ENCODE data around the gene MOCOS. TPM values are rescaled to one million over a fixed set of nuclear protein-coding genes. Genes with fewer than 3 reads are reported as not detected.

Gene MOCOS
- polyA plus RNA-seq, 1 donor (not counting 4 experiments of a cell fraction or from before 2014, with no cell fraction given), result 2.8 TPM

DNA sequence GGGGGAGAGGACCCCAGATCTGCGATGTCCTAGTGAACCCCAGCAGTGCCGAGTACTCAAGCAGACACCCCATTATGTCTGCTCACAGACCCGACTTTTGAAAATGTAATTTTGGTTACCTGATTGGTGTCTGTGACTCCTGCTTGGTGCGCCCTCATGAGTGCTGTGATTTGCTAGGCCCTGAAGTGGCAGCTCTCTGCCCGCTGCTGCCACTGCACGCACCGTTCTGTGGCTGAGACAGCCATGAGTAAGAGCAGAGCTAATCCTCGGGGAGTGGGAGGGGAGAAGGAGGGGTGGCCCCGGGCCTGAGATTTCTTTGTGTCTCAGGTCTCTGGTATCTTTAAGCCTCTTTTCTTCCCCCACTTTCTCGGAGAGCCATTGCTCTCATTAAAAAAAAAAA is 128.4 kb downstream of the MOCOS start:
- no peaks in the 10 kb centered on the region for H3K9me1 ChIP-seq (ENCODE audit: control insufficient read depth, extremely low read depth, insufficient read depth, low read length)
- no peak for TF ChIP-seq EZH2 (IDR thresholded peaks at IDR 0.05; ENCODE audit: low read length)
- TF ChIP-seq, protein P1, sequence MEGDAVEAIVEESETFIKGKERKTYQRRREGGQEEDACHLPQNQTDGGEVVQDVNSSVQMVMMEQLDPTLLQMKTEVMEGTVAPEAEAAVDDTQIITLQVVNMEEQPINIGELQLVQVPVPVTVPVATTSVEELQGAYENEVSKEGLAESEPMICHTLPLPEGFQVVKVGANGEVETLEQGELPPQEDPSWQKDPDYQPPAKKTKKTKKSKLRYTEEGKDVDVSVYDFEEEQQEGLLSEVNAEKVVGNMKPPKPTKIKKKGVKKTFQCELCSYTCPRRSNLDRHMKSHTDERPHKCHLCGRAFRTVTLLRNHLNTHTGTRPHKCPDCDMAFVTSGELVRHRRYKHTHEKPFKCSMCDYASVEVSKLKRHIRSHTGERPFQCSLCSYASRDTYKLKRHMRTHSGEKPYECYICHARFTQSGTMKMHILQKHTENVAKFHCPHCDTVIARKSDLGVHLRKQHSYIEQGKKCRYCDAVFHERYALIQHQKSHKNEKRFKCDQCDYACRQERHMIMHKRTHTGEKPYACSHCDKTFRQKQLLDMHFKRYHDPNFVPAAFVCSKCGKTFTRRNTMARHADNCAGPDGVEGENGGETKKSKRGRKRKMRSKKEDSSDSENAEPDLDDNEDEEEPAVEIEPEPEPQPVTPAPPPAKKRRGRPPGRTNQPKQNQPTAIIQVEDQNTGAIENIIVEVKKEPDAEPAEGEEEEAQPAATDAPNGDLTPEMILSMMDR (optimal IDR thresholded peaks at IDR 0.05 in 1 of 3, IDR thresholded peaks at IDR 0.05 in 1 of 3, conservative IDR thresholded peaks at IDR 0.05 in 1 of 3; ENCODE audit: extremely low read depth in 1 of 3, insufficient read depth in 2 of 3, low read length in 3 of 3), result no peak
- H3K79me2 ChIP-seq (ENCODE audit: control insufficient read depth, insufficient read depth, low read length), result peaks cover 4% of the 10 kb centered on the region
- dilution Hi-C loops (cut with MboI; ENCODE audit: extremely low pct_ligation_motif_present, low sequenced_read_pairs), result no loop called here
- no peak overlapping the region for H3K9ac ChIP-seq (ENCODE audit: control insufficient read depth, extremely low read depth, insufficient read depth, low read length)
- H3K36me3 ChIP-seq (ENCODE audit: control insufficient read depth in 2 of 2, extremely low read depth in 1 of 2, insufficient read depth in 2 of 2, low read length in 2 of 2), result no peaks in the 10 kb centered on the region
- no peaks in the 10 kb centered on the region for H4K20me1 ChIP-seq (ENCODE audit: control insufficient read depth, extremely low read depth, insufficient read depth, low read length)
- H3K4me3 ChIP-seq (ENCODE audit: control insufficient read depth in 2 of 3, extremely low read depth in 1 of 3, insufficient read depth in 2 of 3, low read depth in 1 of 3, low read length in 3 of 3), result no peak overlapping the region
- H3K4me1 ChIP-seq (ENCODE audit: control insufficient read depth, extremely low read depth, insufficient read depth, low read length), result peaks cover 32% of the 10 kb centered on the region
- H3K9me3 ChIP-seq (ENCODE audit: control insufficient read depth, low read depth, low read length), result no peaks in the 10 kb centered on the region
- no peaks in the 10 kb centered on the region for H3K27me3 ChIP-seq (ENCODE audit: control insufficient read depth, extremely low read depth, insufficient read depth, low read length)
- H2AFZ ChIP-seq (ENCODE audit: control insufficient read depth, low read length), result no peak overlapping the region
- FAIRE-seq (no peak), DNase-seq (ENCODE audit: low read depth, low spot score) (no peak)
- no peak overlapping the region for H3K4me2 ChIP-seq (ENCODE audit: control insufficient read depth, extremely low read depth, insufficient read depth, low read depth, low read length)
- H3K27ac ChIP-seq (ENCODE audit: control insufficient read depth, insufficient read depth, low read length), result no peak overlapping the region

DNA sequence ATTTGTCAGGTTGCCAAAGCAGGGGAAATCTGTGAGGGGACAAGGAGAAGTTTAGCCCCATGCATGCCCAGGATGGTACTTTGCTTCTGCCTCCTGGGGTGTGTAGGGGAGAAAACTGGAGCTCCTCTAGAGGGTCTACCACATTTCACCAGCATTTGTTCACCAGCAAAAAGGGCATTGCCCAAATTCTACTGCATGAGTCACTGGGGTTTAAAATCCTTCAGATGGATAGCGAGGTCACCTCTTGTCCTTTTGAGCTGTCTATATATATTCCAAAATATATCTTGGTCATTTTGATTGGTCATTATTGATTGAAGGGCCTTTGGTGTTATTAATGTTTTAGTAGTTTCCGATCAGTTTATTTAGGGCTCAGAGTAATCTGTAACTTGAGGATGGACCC is 128.9 kb downstream of the MOCOS start:
- H3K9ac ChIP-seq (ENCODE audit: control insufficient read depth, extremely low read depth, insufficient read depth, low read length), result no peak overlapping the region
- H4K20me1 ChIP-seq (ENCODE audit: control insufficient read depth, extremely low read depth, insufficient read depth, low read length), result no peaks in the 10 kb centered on the region
- H2AFZ ChIP-seq (ENCODE audit: control insufficient read depth, low read length), result no peak overlapping the region
- no peak overlapping the region for H3K27ac ChIP-seq (ENCODE audit: control insufficient read depth, insufficient read depth, low read length)
- H3K4me3 ChIP-seq (ENCODE audit: control insufficient read depth in 2 of 3, extremely low read depth in 1 of 3, insufficient read depth in 2 of 3, low read depth in 1 of 3, low read length in 3 of 3), result no peak overlapping the region
- H3K4me1 ChIP-seq (ENCODE audit: control insufficient read depth, extremely low read depth, insufficient read depth, low read length), result peaks cover 29% of the 10 kb centered on the region
- DNase-seq (ENCODE audit: low read depth, low spot score), result no peak
- dilution Hi-C loops (cut with MboI; ENCODE audit: extremely low pct_ligation_motif_present, low sequenced_read_pairs), result no loop called here
- H3K4me2 ChIP-seq (ENCODE audit: control insufficient read depth, extremely low read depth, insufficient read depth, low read depth, low read length), result no peak overlapping the region
- H3K9me1 ChIP-seq (ENCODE audit: control insufficient read depth, extremely low read depth, insufficient read depth, low read length), result no peaks in the 10 kb centered on the region
- TF ChIP-seq, protein P1 (optimal IDR thresholded peaks at IDR 0.05 in 1 of 3, IDR thresholded peaks at IDR 0.05 in 1 of 3, conservative IDR thresholded peaks at IDR 0.05 in 1 of 3; ENCODE audit: extremely low read depth in 1 of 3, insufficient read depth in 2 of 3, low read length in 3 of 3), result no peak
- no peak for TF ChIP-seq EZH2 (IDR thresholded peaks at IDR 0.05; ENCODE audit: low read length)
- no peak for FAIRE-seq
- peaks cover 4% of the 10 kb centered on the region for H3K79me2 ChIP-seq (ENCODE audit: control insufficient read depth, insufficient read depth, low read length)
- no peaks in the 10 kb centered on the region for H3K27me3 ChIP-seq (ENCODE audit: control insufficient read depth, extremely low read depth, insufficient read depth, low read length)
- H3K9me3 ChIP-seq (ENCODE audit: control insufficient read depth, low read depth, low read length), result no peaks in the 10 kb centered on the region
- no peaks in the 10 kb centered on the region for H3K36me3 ChIP-seq (ENCODE audit: control insufficient read depth in 2 of 2, extremely low read depth in 1 of 2, insufficient read depth in 2 of 2, low read length in 2 of 2)

Other genes with a start within 250 kb of the MOCOS start
- gene RPRD1A, start 119.9 kb upstream of the MOCOS start, polyA plus RNA-seq, result 31.1 to 55.5 TPM (median 34.8 TPM) in 3 replicates
- gene SLC39A6, start 58.2 kb upstream of the MOCOS start, polyA plus RNA-seq, result 114 to 207 TPM (median 145 TPM) in 3 replicates
- 43.3 to 74.6 TPM (median 62.1 TPM) in 3 replicates for gene ELP2, start 57.6 kb upstream of the MOCOS start, polyA plus RNA-seq
- gene FHOD3, start 110.2 kb downstream of the MOCOS start, polyA plus RNA-seq, result 6.9 to 13.1 TPM (median 7.7 TPM) in 3 replicates

All from keratinocyte (primary cell).